GM12864 (cell line): ENCODE measurements around the gene GDF15.

ENCODE experiments used
- DNase-seq: peaks from one replicate; pipeline ENCODE4 v3.0.0-alpha.2; 2011; ENCODE audit warnings: low read depth
- H3K4me3 ChIP-seq: 2 replicates; pipeline ENCODE4 v1.5.1; 2011; ENCODE audit warnings: mild to moderate bottlenecking, low read depth, low read length, control low read depth
- TF ChIP-seq, protein P1 (sequence below): IDR thresholded peaks from 2 replicates; pipeline ENCODE4 v1.5.1; 2011; ENCODE audit warnings: low read depth, mild to moderate bottlenecking, moderate library complexity, low read length, control low read depth, inconsistent platforms; ENCODE audit errors: missing control alignments

Gene GDF15

DNA sequence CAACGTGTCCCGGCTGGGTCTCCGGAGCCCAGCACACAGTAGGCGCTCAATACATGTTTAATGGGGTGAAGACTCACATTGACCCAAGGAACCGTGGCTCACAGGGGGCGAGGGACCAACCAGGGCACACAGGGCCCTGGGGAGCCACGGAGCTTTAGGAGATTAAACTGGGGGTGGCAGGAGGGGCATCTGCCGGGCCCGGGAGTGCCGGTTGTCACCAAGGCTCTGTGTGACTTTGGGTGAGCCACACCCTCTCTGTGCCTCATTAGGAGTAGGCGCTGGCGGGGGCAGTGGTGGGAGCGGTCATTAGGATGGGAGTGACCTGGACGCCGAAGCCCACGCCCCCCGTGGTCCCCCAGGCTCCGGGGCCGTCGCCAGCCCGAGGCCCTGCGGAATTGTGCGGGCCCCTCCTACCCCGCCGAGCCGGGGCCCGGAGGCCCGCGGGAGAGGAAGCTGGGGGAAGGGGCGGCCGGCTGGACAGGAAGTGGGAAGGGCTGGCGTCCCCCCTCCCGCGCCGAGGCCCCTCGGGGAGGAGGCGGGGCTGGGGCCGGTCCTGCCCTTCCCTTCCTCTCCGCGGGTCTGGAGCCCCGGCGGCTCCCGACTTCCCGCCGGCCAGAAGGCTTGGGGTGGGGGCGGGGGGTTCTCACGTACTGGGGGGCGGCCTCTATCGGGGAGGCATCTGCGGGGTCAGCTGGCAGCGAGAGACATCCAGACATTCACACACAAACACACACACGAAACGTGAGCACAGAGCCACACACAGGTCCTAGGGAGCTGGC is 31.5 kb downstream of the GDF15 start:
- H3K4me3 ChIP-seq, result peak overlapping the region; percentile 52
- TF ChIP-seq, protein P1, sequence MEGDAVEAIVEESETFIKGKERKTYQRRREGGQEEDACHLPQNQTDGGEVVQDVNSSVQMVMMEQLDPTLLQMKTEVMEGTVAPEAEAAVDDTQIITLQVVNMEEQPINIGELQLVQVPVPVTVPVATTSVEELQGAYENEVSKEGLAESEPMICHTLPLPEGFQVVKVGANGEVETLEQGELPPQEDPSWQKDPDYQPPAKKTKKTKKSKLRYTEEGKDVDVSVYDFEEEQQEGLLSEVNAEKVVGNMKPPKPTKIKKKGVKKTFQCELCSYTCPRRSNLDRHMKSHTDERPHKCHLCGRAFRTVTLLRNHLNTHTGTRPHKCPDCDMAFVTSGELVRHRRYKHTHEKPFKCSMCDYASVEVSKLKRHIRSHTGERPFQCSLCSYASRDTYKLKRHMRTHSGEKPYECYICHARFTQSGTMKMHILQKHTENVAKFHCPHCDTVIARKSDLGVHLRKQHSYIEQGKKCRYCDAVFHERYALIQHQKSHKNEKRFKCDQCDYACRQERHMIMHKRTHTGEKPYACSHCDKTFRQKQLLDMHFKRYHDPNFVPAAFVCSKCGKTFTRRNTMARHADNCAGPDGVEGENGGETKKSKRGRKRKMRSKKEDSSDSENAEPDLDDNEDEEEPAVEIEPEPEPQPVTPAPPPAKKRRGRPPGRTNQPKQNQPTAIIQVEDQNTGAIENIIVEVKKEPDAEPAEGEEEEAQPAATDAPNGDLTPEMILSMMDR, result no peak
- DNase-seq, result no peak

DNA sequence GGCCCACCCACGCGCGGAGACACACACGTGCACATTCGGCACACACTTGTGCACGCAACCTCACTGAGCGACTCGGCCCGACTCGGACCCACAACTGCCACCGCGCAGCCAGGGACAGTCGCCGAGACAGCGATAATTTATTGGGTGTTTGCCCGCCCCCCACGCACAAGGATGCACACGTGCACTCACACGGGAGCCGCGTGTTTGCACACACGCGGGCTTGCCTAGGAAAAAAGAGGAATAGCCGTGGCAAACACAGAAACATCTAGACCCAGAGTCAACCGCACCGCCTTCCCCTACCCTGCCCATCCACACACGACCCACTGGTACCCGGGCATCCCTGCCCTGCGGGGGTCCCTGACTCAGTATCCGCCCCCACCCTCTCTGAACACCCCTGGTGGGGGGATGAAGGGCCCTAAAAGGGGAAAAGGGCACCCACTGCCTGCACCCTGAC is 32.1 kb downstream of the GDF15 start:
- DNase-seq, result no peak
- H3K4me3 ChIP-seq, result no peak overlapping the region
- TF ChIP-seq, protein P1, result no peak

DNA sequence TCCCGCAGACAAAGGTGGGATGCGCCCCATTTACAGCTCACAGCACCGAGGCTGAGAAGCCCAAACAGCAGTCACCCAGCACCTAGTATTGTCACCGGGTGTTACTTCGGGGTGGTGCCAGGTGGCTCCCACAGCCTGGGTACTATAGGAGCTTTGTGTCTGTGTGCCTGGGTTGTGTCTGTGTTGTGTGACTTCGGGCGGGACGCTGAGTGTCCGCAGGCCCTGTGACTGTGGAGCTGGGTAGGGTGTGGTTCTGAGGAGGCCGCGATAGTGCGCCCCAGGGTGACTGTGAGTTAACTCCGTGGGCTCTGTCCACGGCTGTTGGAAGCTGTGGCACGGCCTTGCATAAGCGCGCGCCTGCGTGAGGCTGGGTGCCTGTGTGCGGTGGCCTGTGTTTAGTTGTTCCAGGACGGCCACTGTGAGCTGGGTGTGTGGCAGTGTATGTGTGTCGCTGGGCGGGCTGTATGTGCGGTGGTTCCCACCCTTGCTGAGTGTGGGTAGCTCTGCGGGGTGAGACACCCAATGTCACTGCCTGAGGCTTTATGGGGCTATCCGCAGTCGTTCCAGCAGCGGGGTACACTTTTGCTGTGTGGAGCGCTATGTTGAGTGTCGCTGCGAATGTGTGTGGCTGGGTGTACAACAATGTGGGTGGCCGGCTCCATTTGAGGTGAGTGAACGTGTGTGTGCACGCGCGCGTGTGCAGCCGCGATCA is 32.7 kb downstream of the GDF15 start:
- DNase-seq, result no peak

DNA sequence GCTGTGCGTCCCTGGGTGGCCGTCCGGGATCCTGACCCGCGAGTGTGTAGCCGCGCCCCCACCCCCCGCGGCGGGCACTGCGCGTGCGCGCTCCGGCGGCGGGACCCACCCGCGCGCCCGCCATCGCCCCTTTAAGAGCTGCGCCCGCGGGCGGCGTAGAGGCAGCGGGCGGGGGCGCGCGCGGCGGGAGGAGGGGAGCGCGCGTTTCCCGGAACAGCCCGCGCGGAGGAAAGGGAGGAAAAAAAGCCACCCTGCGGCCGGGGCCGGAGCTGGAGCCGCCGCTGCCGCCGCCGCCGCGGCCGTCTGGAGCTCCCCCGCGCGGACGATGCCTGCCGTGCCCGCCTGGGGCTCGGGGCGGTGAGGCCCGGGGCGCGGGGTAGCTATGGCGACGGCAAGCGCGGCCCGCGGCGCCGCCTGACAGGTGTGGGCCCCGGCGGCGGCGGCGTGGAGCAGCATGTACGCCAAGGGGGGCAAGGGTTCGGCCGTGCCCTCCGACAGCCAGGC is 33.3 kb downstream of the GDF15 start, which contains the start of gene SSBP4:
SSBP4 (plus strand) TSS at position 204 of the 504 bp plus-strand sequence; CDS start at position 455, 251 bp downstream.
- no peak for DNase-seq
- TF ChIP-seq, protein P1, result peak; percentile 15
- peak within 1 kb of the TSS; percentile 57 for H3K4me3 ChIP-seq

More for the DNA sequence above, 32.7 kb downstream of the GDF15 start:
- TF ChIP-seq, protein P1, result no peak
- peak overlapping the region; percentile 57 for H3K4me3 ChIP-seq

DNA sequence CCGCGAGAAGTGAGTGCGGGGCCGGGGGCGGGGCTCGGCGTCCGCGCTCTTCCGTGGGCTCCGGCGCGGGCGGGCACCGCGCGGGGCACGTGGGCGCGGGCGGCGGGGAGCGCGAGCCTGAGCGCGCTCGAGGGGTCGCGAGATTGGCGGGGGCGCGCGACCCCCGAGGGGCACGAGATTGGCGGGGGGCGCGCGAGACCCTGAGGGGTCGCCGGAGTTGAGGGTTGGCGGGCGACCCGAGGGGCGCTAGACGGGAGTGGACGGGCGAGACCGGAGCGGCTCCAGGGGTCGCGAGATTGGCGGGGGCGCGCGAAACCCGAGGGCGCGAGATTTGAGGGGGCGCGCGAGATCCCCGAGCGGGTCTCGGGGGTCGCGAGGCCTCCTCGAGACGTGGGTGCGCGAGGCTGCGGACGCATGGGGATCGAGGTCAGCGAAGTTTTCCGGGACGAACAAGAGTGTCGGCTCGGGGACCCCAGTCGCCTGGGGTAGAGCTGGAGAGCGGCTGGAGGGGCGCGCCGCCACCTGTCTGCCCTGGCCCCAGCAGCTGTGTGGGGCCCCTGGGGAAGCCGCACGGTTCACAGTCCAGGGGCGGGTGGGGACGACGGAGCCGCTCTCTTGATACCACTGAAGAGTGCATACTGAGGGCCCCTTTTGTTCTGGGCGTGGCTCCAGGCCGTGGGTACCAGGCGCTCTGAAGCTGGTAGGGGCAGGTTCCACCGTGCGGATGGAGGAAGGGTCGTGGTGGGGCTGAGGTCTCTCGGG is 33.9 kb downstream of the GDF15 start:
- TF ChIP-seq, protein P1, result no peak
- DNase-seq, result no peak
- H3K4me3 ChIP-seq, result peak overlapping the region; percentile 57

DNA sequence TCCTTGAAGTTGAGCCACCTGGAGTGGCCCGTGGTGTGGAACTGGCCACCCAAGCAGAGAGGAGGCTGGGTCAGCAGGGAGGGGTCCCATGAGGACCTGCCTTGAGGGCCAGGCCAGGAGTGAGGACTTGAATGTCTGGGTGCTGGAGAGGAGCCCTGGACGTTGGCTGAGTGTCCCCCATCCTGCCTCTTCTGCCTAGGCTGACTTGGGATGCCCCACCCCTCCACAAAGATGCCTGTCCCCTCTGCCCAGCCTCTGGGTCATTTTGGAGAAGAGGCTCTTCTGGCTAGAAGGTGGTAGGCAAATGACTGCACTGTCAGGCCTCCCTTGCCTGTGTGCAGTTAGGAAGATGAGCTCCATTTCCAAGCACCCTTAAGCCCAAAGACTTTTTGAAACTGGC is 35.0 kb downstream of the GDF15 start:
- DNase-seq, result no peak
- peak overlapping the region; percentile 57 for H3K4me3 ChIP-seq
- TF ChIP-seq, protein P1, result no peak
